TTC549 (cell line): Measurements from ENCODE around the gene HDGF.

Experiments
- FAIRE-seq: peaks from 2 replicates; lab custom pipeline; 2012; peaks lifted over from hg19 to GRCh38; lab: Jason Lieb, UNC

The HDGF gene

GRCh38 chr1:156751451-156751756 is at the start of gene HDGF:
Gene HDGF (minus strand): TSS chr1:156751675. CDS start chr1:156751429, 246 bp downstream.
- FAIRE-seq: no peak

GRCh38 chr1:156797212-156797871 is 45.9 kb upstream of the HDGF start:
- peak; percentile 90 for FAIRE-seq

DNA sequence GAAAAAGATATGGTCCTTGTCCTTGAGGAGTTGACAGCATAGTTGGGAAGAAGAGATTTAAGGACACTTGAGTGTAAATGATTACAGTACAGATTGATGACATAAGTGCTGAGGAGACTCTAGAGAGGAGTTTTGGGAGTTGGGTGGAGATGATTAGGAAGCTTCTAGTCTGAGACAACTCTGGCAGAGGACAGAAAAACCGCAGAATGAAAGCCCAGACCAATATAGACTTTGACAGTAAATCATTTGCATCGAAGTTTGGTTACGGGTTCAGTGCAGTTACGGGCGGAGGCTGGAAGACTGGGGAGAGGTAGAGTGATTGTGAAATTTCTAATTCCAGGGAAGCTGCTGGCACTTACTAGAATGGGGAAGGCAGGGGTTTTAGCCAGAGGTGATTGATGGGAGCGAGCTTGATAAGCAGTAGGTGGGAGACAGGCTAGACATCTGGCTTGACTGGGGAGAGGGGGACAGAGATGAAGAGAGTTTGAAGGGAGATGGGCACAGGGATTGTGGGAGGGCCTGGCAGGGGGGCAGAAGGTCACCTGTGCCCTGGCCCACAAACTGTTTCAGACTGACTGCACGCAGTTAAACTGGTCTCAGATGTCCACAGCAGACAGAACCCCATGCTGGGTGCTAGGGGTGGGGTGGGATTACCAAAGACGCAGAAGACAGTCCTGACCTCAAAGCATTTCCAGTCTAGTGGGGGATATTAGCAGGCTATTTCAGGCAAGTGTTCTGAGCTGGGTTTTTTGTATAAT is 45.0 kb upstream of the HDGF start:
- no peak for FAIRE-seq

DNA sequence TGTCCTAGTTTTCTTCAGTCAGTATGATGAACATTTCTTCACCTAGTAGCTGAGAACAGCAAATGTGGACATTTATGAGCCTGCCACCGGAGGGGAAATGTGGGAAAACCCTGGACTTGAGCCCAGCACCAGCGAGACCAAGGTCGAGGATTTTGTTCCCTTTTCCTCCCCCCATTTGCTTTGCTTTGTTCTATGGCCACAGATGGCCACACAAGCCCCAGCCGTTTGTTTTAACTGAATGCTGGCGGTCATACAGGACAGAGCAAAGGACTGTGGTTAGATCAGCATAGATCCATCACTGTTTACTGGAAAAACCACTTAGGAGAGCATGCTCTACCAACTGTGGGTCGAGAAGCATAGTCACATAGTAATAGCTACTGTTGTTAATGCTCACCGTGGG is 44.3 kb upstream of the HDGF start:
- FAIRE-seq: no peak

- no peak for FAIRE-seq
These were observed 43.9 kb upstream of the HDGF start for GRCh38 chr1:156795374-156795733.

GRCh38 chr1:156794506-156795373 is 43.3 kb upstream of the HDGF start:
- FAIRE-seq: no peak

- no peak for FAIRE-seq
These were observed 38.3 kb upstream of the HDGF start for GRCh38 chr1:156789621-156790318.

DNA sequence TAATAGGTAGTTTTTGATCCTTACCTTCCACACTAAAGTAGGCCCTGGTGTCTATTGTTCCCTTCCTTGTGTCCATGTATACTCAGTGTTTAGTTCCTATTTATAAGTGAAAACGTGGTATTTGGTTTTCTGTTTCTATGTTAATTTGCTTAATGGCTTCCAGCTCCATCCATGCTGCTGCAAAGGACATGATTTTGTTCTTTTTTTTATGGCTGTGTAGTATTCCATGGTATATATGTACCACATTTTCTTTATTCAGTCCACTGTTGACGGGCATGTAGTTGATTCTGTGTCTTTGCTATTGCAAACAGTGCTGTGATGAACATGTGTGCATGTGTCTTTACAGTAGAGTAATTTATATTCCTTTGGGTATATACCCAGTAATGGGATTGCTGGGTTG is 36.7 kb upstream of the HDGF start:
- no peak for FAIRE-seq

DNA sequence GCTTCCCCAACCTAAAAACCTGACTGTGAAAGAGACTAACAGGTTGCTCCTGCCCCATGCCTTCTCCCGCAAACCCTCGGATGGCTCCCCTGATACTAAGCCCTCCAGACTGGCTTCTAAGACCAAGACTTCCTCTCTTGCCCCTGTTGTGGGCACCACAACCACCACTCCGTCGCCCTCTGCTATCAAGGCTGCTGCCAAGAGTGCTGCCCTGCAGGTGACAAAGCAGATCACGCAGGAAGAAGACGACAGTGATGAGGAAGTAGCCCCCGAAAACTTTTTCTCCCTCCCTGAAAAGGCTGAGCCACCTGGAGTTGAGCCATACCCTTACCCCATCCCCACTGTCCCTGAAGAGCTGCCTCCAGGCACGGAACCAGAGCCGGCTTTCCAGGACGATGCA is 35.2 kb upstream of the HDGF start:
- FAIRE-seq: no peak

DNA sequence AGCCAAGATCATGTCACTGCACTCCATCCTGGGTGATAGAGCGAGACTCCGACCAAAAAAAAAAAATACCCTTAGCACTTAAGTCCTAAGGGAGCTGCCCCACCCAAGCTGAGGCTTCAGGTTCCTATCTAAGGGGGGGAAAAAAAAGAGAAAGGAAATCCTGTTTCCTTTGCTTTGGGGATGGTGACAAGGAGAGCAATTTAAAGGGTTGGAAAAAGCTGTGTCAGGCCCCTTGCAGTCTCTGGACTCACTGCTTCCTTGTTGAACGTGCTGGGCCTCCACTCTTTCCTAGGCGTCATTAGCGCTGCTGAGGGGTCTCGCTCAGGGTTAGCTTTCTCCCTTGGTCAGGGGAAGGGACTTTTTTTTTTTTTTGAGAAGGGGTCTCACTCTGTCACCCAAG is 34.0 kb upstream of the HDGF start:
- FAIRE-seq: no peak

GRCh38 chr1:156781585-156782186 is 30.2 kb upstream of the HDGF start:
- FAIRE-seq: no peak

- no peak for FAIRE-seq
These were observed 26.1 kb upstream of the HDGF start for GRCh38 chr1:156777573-156777972.

GRCh38 chr1:156776942-156777341 is 25.5 kb upstream of the HDGF start:
- FAIRE-seq: no peak

DNA sequence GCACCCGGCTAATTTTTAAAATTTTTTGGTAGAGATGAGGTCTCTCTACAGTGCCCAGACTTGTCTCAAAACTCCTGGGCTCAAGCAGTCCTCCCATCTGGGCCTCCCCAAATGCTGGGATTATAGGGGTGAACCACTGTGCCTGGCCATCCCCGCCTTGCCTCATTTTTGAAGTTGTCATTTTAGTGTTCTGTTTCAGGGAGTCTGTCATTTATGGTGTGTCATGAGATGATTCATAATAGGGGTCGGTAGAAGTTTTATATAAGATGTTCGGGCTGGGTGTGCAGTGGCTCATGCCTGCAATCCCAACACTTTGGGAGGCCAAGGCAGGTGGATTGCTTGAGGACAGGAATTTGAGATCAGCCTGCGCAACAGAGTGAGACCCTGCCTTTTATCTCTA is 24.3 kb upstream of the HDGF start:
- FAIRE-seq: no peak

- FAIRE-seq: no peak
These were observed 22.1 kb upstream of the HDGF start for GRCh38 chr1:156773607-156774006.

- no peak for FAIRE-seq
These were observed 21.4 kb upstream of the HDGF start for GRCh38 chr1:156772728-156773497.

DNA sequence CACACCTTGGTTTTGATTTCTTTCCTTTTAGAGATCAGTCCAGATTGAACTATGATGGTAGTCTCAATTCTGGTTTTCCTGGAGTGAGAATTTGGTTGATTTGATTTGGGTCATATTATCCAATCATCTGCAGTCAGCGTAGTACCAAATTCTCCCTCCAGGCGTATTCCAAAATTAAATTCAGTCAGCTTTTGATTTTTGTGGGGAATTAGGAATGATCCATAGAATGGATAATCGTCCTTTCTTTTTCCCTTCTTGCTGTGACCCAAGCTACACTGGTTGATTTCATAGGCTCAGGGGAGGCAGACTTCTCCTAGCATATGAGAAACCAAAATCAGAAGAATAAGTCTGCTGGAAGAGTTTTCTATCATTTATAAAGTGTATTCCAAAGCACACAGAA is 20.7 kb upstream of the HDGF start:
- FAIRE-seq: no peak

- FAIRE-seq: no peak
These were observed 17.3 kb upstream of the HDGF start for GRCh38 chr1:156768610-156769295.

GRCh38 chr1:156767879-156768604 is 16.6 kb upstream of the HDGF start:
- no peak for FAIRE-seq
